HG03135 (cell line): ENCODE measurements around the gene CCDC57.

Experiments
- ATAC-seq: cut with Tn5 transposase; IDR thresholded peaks from one replicate; pipeline ENCODE4 v1.9.1; 2021; ENCODE audit warnings: mild to moderate bottlenecking, moderate library complexity; ENCODE audit not compliant: unreplicated experiment

CCDC57 gene

GRCh38 chr17:82112181-82112913, 100.3 kb downstream of the CCDC57 start:
- no peak for ATAC-seq

DNA sequence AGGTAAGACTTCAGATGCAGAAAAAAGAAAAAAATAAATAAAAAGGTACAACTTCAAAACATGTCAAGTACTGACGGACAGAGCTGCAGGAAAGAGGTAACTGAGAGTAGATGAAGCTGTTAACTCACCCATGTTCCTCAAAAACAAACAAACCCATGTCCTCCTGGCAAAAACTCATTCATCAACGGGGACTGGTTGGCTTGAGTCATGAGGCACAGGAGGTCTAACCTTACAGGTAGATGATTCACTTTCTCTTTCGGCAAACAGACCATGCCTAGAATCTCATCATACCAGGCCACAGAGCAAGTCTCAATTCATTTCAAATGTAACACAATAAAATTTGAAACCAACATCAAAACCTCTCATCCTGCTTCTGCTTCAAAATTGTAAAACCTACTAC, 102.3 kb downstream of the CCDC57 start:
- ATAC-seq = no peak

DNA sequence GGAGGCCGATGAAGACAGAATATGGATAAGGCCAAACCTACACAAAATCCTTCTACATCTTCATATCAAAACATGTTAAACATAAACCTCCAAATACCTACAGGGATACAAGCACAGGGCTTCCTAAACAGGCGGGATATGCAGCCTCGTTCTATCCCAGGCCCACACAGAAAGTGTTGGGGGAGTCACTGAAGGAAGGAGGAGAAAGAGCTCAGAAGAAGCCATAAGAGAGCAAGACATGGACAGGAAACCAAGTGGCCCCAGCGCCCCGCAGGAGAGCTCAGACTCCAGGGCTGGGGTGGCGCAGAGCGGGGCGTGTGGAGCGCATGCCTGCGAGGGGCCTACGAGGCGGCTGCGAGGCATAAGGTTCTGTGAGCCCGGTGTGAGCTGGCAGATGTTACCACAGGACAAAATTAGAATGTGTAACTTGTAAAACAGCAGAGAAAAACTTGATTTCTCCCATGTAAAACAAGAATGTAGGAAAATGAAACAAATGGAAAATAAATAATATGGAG, 103.6 kb downstream of the CCDC57 start:
- ATAC-seq = no peak

- ATAC-seq = no peak
Observed at GRCh38 chr17:82108496-82108945, 104.1 kb downstream of the CCDC57 start.

GRCh38 chr17:82108038-82108437, 104.6 kb downstream of the CCDC57 start:
- no peak for ATAC-seq

DNA sequence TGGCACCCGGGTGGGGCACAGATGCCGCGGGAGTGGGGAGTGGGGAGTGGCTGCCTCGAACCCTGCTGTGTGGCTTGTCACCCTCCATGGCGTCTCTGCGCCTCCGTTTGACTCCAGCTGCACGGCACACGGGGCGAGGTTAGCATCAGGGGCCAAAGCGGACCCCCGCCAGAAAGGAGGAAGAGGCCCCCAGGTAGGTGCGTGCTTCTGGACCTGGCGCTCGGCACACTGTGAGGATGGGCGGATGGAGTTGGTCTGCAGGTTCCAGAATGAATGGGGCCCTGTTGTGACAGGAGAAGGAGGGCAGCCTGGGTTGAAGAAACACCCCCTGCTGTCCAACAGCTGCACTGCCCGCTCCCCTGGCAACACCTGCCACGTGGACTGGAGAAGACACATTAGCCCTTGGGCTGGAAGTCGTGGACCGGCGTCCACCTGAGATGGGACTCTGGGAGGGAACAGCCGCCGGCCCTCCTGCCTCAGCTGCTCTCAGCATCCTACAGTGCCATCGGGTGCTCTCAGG, 105.2 kb downstream of the CCDC57 start:
- no peak for ATAC-seq

DNA sequence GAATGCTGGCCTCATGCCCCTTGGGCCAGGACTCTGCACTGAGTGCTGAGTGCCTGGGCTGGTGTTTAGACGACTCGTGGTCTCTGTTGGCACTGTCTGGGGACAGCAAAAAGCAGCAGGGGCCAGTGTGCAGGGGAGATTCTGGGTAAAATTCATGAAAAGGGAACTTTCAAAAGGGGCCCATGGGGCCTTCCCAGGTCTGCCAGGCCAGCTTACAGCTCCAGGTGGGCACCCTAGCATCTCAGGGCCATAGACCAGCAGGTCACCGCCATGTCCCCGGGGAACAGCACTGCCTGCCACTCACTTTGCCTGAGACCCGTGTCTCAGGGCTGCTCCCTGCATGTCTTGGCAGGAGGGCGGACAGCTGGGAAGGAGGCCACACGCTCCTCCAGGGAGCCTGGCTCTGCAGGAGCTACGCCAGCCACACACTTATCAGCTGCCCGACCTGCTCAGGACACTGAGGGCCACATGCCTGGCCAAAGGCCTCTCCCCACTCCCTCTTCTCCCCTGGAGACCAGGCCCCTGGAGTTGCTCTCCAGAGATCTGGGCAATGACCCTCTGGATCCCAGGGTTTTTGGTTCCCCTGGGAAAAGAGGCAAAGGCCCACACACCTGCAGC, 105.8 kb downstream of the CCDC57 start:
- no peak for ATAC-seq

GRCh38 chr17:82105882-82106687, 106.6 kb downstream of the CCDC57 start:
- ATAC-seq = peak; percentile 78

DNA sequence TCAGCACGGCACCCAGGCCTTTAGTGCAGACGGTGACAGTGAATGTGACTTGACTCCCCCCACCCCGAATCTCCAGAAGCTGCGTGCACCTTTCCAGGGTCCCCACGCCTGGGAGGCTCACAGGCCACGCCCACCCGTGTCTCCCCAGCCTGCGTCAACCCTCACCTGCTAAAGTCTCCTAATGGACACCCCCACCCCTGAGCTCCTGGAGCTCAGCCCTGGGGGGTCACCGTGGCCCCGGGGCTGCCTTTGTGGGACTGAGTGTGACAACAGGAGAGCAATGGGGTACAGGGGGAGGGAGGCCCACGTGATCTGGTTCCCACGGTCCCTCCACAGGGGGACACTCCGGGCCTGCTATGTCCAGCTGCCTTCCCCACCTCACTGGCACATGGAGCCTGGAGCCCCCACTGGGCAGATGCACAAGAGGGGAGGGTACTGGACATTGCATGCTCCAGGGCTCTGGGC, 107.2 kb downstream of the CCDC57 start:
- ATAC-seq = no peak

DNA sequence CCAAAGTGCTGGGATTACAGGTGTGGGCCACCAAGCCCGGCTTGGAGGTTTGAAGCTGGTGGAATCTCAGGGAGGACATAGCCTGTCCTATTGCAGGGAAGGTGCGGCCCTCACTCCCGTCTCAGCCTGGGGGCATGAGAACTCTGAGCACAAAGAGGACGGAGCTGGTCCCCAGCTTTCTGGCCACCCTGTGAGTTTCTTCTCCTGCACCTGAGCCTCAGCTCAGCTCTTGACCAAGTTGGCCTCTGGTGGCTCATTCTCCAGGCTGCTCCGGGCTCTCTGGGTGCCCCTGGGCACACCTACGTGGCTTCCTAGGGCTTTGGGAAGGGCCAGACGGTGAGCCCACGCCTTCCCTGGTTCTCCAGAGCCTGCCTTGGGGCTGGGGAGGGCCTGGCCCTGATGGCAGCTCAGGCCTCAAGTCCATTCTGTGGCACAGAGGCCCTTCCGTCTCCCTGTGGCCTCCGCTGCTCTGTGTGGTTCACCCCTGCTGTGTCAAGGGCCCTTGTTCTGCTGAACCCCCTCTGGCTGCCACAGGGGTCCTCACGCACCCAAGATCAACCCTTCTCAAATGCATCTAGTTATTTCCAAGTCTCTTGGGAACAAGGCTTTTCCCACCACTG, 107.7 kb downstream of the CCDC57 start:
- ATAC-seq = no peak

GRCh38 chr17:82103553-82104451, 108.8 kb downstream of the CCDC57 start:
- ATAC-seq = no peak

DNA sequence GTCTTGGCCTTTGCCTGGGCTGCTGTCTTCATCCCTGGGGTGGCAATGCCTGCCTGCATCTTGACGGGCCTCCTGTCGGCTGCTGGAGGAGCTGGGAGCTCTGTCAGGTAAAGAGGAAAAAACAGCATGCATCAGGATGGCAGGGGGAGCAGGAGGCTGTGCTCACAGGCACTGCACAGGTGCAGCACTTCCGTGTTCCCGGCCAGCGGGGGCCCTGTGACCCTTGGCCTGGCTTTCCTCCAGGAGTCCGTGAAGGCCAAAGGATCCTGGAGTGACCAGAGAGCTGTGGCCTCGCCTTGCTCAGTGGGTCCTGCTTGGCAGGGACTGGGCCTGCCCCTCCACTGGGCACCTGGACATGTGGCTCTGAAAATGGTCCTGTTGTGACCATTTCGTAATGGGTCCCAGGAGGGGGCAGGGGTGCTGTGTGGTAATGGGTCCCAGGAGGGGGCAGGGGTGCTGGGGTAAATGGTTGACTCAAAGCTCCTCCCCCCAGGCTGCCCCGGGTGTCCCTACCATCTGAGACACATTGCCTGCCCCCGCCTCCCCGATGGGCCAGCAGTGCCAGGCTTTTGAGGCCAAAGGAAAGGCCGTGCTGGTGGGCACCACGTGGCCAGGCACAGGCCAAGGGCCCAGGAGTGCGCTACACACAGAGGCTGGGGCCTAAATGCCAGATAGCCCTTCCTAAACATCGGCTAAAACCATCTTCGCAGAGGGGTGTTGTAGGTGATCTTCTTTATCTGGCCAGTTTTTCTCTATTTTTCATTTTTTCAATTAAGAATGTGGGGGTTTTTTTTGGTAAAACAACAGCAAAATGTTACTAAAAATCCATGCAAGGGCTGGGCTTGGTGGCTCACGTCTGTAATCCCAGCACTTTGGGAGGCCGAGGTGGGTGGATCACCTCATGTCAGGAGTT, 110.6 kb downstream of the CCDC57 start:
- no peak for ATAC-seq

GRCh38 chr17:82101301-82101715, 111.3 kb downstream of the CCDC57 start:
- ATAC-seq = no peak

DNA sequence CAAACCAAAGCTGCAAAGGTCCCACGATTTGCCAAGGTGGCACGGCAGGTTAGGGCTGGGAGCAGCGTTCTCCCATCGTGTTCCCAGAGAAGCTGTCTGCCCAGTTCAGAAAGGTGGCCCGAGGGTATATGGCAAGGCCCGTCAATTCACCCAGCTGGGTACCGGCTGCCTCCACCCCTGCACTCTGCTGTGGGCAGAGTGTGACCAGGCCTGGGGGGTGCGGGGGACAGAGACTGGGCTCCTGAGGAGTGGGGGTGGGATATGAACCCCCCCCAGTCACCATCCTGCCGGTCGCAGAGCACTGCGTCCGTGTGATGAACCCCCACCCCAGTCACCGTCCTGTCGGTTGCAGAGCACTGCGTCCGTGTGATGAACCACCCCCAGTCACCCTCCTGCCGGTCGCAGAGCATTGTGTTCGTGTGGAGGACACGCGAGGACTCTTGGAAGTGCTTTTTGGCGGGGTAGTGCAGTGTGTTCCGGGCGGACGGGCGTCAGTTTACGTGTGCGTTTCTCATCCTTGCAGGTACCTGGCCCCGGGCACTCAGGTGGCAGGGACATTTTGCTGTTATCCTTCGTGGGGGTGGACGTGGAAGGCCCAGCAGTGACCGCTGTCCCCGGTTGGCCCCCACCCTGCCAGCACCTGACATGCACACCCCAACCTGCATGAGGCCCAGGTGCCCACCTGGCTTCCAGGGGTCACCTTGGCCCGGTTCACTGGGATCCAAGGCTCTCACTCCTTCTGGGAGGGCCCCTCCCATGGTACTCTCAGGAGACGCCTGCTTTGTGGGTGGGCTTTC, 111.9 kb downstream of the CCDC57 start:
- no peak for ATAC-seq

DNA sequence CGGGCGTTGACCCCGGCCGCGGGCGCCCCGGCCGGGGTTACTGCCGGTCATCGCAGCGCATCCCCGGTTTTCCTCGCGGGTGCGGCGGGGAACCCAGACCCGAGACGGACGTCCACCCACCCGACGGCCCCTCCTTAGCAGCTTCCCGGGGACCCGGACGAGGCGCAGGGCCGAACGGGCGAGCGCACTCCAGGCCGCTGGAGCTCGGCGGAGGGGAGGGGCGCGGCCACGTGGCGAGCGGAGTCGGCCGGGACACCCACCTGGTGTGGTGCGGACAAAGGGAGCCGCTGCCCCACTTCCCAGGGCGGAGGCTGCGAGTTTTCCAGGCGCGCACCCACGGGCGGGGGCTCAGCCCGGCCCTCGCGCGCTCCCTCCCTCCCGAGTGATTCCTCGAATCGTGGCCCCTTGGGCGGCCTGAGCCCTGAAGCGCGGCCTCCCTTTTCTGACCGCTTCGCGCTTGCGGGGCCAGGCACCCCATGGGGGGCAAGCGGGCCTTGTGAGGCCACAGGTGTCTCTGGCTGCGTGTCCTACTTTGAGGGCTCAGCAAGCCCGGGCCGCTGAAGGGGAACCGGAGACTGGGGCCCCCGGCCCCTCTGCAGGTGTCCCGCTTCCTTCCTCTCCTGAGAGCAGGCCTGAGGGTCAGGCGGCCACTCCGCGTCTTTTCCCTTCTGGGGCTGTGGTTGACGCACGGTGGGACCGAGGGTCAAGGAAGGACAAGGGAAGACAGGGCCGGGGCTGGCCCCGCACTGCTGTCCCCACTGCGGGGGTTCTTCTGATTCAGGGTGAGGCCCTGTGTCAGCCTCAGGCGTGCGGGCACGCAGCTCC, 113.5 kb downstream of the CCDC57 start:
- peak; percentile 16 for ATAC-seq

GRCh38 chr17:82098169-82098938, 114.3 kb downstream of the CCDC57 start, which contains the start of gene FASN:
TSS of gene FASN (minus strand) at chr17:82098236. CDS start at chr17:82096445, 1,791 bp downstream.
- peak; percentile 70 for ATAC-seq
